ENCODE data around the gene FAM185A.
"Not testable (repeated sequence)": the region's sequence is repeated elsewhere in the genome, so short reads cannot be mapped to it uniquely, and the experiment has no call there.

- not testable (repeated sequence) for TF ChIP-seq THYN1 (CRISPR knock-in tag; IDR thresholded peaks at IDR 0.05; ENCODE audit: borderline replicate concordance, low read depth); POLR2AphosphoS5 (IDR thresholded peaks at IDR 0.05; ENCODE audit: low read depth, low read length); ZNF792 (CRISPR knock-in tag; IDR thresholded peaks at IDR 0.05); KAT8 (CRISPR knock-in tag; IDR thresholded peaks at IDR 0.05); ZNF367 (CRISPR knock-in tag; IDR thresholded peaks at IDR 0.05; ENCODE audit: borderline replicate concordance); ZNF841 (CRISPR knock-in tag; IDR thresholded peaks at IDR 0.05; ENCODE audit: borderline replicate concordance); KAT2B (IDR thresholded peaks at IDR 0.05; ENCODE audit: borderline replicate concordance, low read depth, low read length); EP300 (IDR thresholded peaks at IDR 0.05; ENCODE audit: low read depth in 2 of 2, low read length in 2 of 2); EP300 (CRISPR knock-in tag; IDR thresholded peaks at IDR 0.05; ENCODE audit: borderline replicate concordance); ZBTB1 (CRISPR knock-in tag; IDR thresholded peaks at IDR 0.05; ENCODE audit: borderline replicate concordance); YY1 (IDR thresholded peaks at IDR 0.05; ENCODE audit: insufficient read depth, insufficient replicate concordance, low read depth, low read length); ESRRA (CRISPR knock-in tag; IDR thresholded peaks at IDR 0.05; ENCODE audit: low read depth); TAF1 (CRISPR knock-in tag; IDR thresholded peaks at IDR 0.05); ZFP37 (CRISPR knock-in tag; IDR thresholded peaks at IDR 0.05; ENCODE audit: borderline replicate concordance); STAT6 (CRISPR knock-in tag; IDR thresholded peaks at IDR 0.05; ENCODE audit: borderline replicate concordance)
Measured at GRCh38 chr7:102726170-102726569, 22.6 kb upstream of the FAM185A start.

Data from HepG2 (cell line).